Measurements from ENCODE around the gene IGSF3. TPM values are rescaled to one million over a fixed set of nuclear protein-coding genes. Genes with fewer than 3 reads are reported as not detected.
"Not testable (repeated sequence)": the region's sequence is repeated elsewhere in the genome, so short reads cannot be mapped to it uniquely, and the experiment has no call there.

Gene IGSF3
- polyA plus RNA-seq, 3 donors: 0.07 to 0.12 TPM; not detected in 1

GRCh38 chr1:116593401-116593800, 74.1 kb downstream of the IGSF3 start:
- peaks cover 0 to 10% of the 10 kb centered on the region in 2 donors for H3K36me3 Mint-ChIP-seq
- H3K9ac ChIP-seq (ENCODE audit: insufficient read depth, low read length, poor library complexity, severe bottlenecking); H4K20me1 ChIP-seq (ENCODE audit: insufficient read depth, low read length); H3K9me3 Mint-ChIP-seq; H3K27ac Mint-ChIP-seq; H3K27me3 Mint-ChIP-seq (ENCODE audit: low read depth in 3 of 3); H3K9me3 ChIP-seq (replicated peaks in 1 of 2; ENCODE audit: control insufficient read depth in 1 of 2, insufficient read depth in 1 of 2, low read length in 2 of 2); H3K36me3 ChIP-seq (replicated peaks in 1 of 2; ENCODE audit: control insufficient read depth in 1 of 2, insufficient read depth in 2 of 2, low read length in 2 of 2); H3K4me3 ChIP-seq (replicated peaks in 1 of 3; ENCODE audit: low read depth in 2 of 3, low read length in 3 of 3); intact Hi-C loops (cut with micrococcal nuclease); DNase-seq; H3K79me2 ChIP-seq (ENCODE audit: insufficient read depth, low read length); H3K4me2 ChIP-seq (replicated peaks; ENCODE audit: extremely low read depth, low read length, poor library complexity, severe bottlenecking); H3K4me3 Mint-ChIP-seq; H3K27ac ChIP-seq (ENCODE audit: low read depth in 1 of 2, low read length in 2 of 2); H3K27me3 ChIP-seq (ENCODE audit: control insufficient read depth in 2 of 2, insufficient read depth in 2 of 2, low read length in 2 of 2); H2AFZ ChIP-seq (ENCODE audit: insufficient read depth, low read depth, low read length, poor library complexity, severe bottlenecking): not testable (repeated sequence)
- H3K4me1 ChIP-seq (ENCODE audit: control insufficient read depth in 1 of 2, insufficient read depth in 2 of 2, low read length in 2 of 2): peaks cover 28 to 41% of the 10 kb centered on the region in 2 donors
- WGBS (ENCODE audit: insufficient coverage): no CpG with 5 or more reads among the region's 5 CpGs
- H3K4me1 Mint-ChIP-seq: peaks cover 46% of the 10 kb centered on the region

GRCh38 chr1:116591951-116592605, 75.5 kb downstream of the IGSF3 start:
- intact Hi-C loops (cut with micrococcal nuclease); H3K79me2 ChIP-seq (ENCODE audit: insufficient read depth, low read length); H3K9me3 ChIP-seq (replicated peaks in 1 of 2; ENCODE audit: control insufficient read depth in 1 of 2, insufficient read depth in 1 of 2, low read length in 2 of 2); H4K20me1 ChIP-seq (ENCODE audit: insufficient read depth, low read length); H3K27me3 Mint-ChIP-seq (ENCODE audit: low read depth in 3 of 3); DNase-seq; H3K4me2 ChIP-seq (replicated peaks; ENCODE audit: extremely low read depth, low read length, poor library complexity, severe bottlenecking); H3K27me3 ChIP-seq (ENCODE audit: control insufficient read depth in 2 of 2, insufficient read depth in 2 of 2, low read length in 2 of 2); H2AFZ ChIP-seq (ENCODE audit: insufficient read depth, low read depth, low read length, poor library complexity, severe bottlenecking); H3K27ac ChIP-seq (ENCODE audit: low read depth in 1 of 2, low read length in 2 of 2); H3K4me3 Mint-ChIP-seq; H3K4me3 ChIP-seq (replicated peaks in 1 of 3; ENCODE audit: low read depth in 2 of 3, low read length in 3 of 3); H3K9me3 Mint-ChIP-seq; H3K36me3 ChIP-seq (replicated peaks in 1 of 2; ENCODE audit: control insufficient read depth in 1 of 2, insufficient read depth in 2 of 2, low read length in 2 of 2); H3K9ac ChIP-seq (ENCODE audit: insufficient read depth, low read length, poor library complexity, severe bottlenecking): not testable (repeated sequence)
- Mint-ChIP-seq H3K36me3 (peaks cover 0 to 10% of the 10 kb centered on the region in 2 donors), H3K4me1 (peaks cover 50% of the 10 kb centered on the region), H3K27ac (peak overlapping the region in 3 of 7 donors; percentile 13 to 82 (median 40))
- peaks cover 33 to 43% of the 10 kb centered on the region in 2 donors for H3K4me1 ChIP-seq (ENCODE audit: control insufficient read depth in 1 of 2, insufficient read depth in 2 of 2, low read length in 2 of 2)
- WGBS (ENCODE audit: insufficient coverage): 80% methylated on average over 1 of the region's 7 CpGs

- H3K27me3 ChIP-seq (ENCODE audit: control insufficient read depth in 2 of 2, insufficient read depth in 2 of 2, low read length in 2 of 2); H3K9me3 Mint-ChIP-seq; H2AFZ ChIP-seq (ENCODE audit: insufficient read depth, low read depth, low read length, poor library complexity, severe bottlenecking); H3K79me2 ChIP-seq (ENCODE audit: insufficient read depth, low read length); H3K36me3 ChIP-seq (replicated peaks in 1 of 2; ENCODE audit: control insufficient read depth in 1 of 2, insufficient read depth in 2 of 2, low read length in 2 of 2); H3K27ac ChIP-seq (ENCODE audit: low read depth in 1 of 2, low read length in 2 of 2); intact Hi-C loops (cut with micrococcal nuclease); H3K9me3 ChIP-seq (replicated peaks in 1 of 2; ENCODE audit: control insufficient read depth in 1 of 2, insufficient read depth in 1 of 2, low read length in 2 of 2); H3K4me3 Mint-ChIP-seq; H3K4me3 ChIP-seq (replicated peaks in 1 of 3; ENCODE audit: low read depth in 2 of 3, low read length in 3 of 3); H3K4me2 ChIP-seq (replicated peaks; ENCODE audit: extremely low read depth, low read length, poor library complexity, severe bottlenecking); H3K9ac ChIP-seq (ENCODE audit: insufficient read depth, low read length, poor library complexity, severe bottlenecking); H4K20me1 ChIP-seq (ENCODE audit: insufficient read depth, low read length); H3K27me3 Mint-ChIP-seq (ENCODE audit: low read depth in 3 of 3): not testable (repeated sequence)
- Mint-ChIP-seq H3K36me3 (peaks cover 0 to 10% of the 10 kb centered on the region in 2 donors), H3K27ac (peak overlapping the region in 2 of 7 donors; percentile 21 to 66), H3K4me1 (peaks cover 47% of the 10 kb centered on the region)
- WGBS (ENCODE audit: insufficient coverage): no CpG with 5 or more reads among the region's 10 CpGs
- H3K4me1 ChIP-seq (ENCODE audit: control insufficient read depth in 1 of 2, insufficient read depth in 2 of 2, low read length in 2 of 2): peaks cover 27 to 35% of the 10 kb centered on the region in 2 donors
- DNase-seq: peak in 1 of 3 donors; percentile 33
Measured at GRCh38 chr1:116591006-116591950, 76.3 kb downstream of the IGSF3 start.

- H3K27me3 Mint-ChIP-seq (ENCODE audit: low read depth in 3 of 3); H3K36me3 ChIP-seq (replicated peaks in 1 of 2; ENCODE audit: control insufficient read depth in 1 of 2, insufficient read depth in 2 of 2, low read length in 2 of 2); H3K79me2 ChIP-seq (ENCODE audit: insufficient read depth, low read length); H3K27me3 ChIP-seq (ENCODE audit: control insufficient read depth in 2 of 2, insufficient read depth in 2 of 2, low read length in 2 of 2); H3K9ac ChIP-seq (ENCODE audit: insufficient read depth, low read length, poor library complexity, severe bottlenecking); H3K4me3 Mint-ChIP-seq; H3K9me3 Mint-ChIP-seq; H3K4me2 ChIP-seq (replicated peaks; ENCODE audit: extremely low read depth, low read length, poor library complexity, severe bottlenecking); H4K20me1 ChIP-seq (ENCODE audit: insufficient read depth, low read length); DNase-seq; intact Hi-C loops (cut with micrococcal nuclease); H3K9me3 ChIP-seq (replicated peaks in 1 of 2; ENCODE audit: control insufficient read depth in 1 of 2, insufficient read depth in 1 of 2, low read length in 2 of 2); H2AFZ ChIP-seq (ENCODE audit: insufficient read depth, low read depth, low read length, poor library complexity, severe bottlenecking); H3K4me3 ChIP-seq (replicated peaks in 1 of 3; ENCODE audit: low read depth in 2 of 3, low read length in 3 of 3); H3K27ac ChIP-seq (ENCODE audit: low read depth in 1 of 2, low read length in 2 of 2): not testable (repeated sequence)
- no CpG with 5 or more reads among the region's 6 CpGs for WGBS (ENCODE audit: insufficient coverage)
- peak overlapping the region in 6 of 7 donors; percentile 3 to 83 (median 39) for H3K27ac Mint-ChIP-seq
- peaks cover 39% of the 10 kb centered on the region for H3K4me1 Mint-ChIP-seq
- peaks cover 22 to 28% of the 10 kb centered on the region in 2 donors for H3K4me1 ChIP-seq (ENCODE audit: control insufficient read depth in 1 of 2, insufficient read depth in 2 of 2, low read length in 2 of 2)
- H3K36me3 Mint-ChIP-seq: peaks cover 0 to 10% of the 10 kb centered on the region in 2 donors
Measured at GRCh38 chr1:116590359-116591005, 77.1 kb downstream of the IGSF3 start.
